Embryonic facial prominence (tissue), 1 donor: ENCODE data around the gene MARK3.

Experiments
- DNase-seq: peaks from one replicate; pipeline ENCODE4 v3.0.0-alpha.2; 2016; ENCODE audit errors: extremely low spot score

Gene MARK3

DNA sequence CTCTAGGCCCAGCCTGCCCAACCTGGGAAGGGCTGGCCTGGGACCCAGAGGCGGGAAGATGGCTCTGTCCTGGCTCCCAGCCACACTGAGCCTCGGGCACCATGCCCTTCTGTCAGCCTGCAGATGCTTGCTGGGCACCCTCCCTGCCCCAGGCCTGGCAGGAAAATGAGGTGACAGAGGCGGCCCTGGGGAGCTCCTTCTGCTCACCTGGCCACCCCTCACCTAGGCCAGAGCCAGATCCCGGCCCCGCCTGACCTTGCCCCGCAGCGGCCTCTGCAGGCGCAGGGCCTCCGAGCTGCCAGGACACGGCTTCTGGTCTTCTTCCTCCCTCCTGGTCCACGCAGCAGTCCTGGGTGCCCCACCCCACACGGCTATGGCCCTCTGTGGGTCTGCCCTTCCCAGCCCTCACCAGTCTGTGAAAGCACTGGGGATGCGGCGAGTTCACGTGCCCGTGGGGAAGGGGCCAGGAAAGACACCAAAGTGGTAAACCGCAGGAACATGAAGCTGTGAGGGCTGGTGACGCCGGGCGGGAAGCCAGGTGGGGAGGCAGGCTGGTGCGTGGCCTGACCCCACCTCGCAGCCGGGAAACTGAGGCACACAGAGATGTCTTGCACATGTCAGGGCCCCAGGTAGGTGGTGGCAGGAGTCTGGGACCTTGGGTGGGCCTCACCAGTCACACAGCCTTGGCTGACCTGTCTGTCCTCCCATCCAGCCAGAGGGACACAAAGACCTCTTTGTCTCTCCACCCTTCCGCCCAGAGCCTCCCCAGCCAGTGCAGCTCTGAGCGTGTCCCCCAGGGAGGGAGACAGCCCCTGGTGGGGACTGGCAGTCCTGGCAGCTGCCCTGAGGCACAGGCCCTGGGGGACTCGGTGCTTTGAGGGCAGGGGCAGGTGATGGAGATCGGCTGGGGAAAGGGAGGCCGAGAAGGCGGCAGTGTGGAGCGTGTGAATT, 164.4 kb downstream of the MARK3 start:
- DNase-seq, result no peak

GRCh38 chr14:103550451-103551337, 165.5 kb downstream of the MARK3 start:
- DNase-seq, result no peak

DNA sequence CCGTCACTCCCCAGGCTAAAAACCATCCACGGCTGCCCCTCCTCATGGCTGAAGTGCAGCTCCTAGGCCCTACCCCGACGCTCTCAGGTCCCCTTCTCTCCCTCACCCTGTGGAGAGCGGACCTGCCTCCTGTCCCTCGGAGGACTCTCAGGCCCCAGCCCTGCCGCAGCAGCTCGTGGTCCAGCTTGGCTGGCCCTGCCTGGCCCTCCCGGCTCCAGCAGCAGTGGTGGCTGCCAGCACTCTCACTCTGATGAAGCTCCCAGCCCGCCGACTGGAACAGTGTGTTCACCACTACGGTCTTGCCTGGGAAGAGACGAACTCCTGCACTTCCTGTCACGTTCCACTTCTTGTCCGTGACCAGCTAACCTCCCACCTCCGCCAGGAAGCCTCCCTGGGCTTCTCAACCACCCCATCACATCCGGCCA, 166.1 kb downstream of the MARK3 start:
- no peak for DNase-seq

DNA sequence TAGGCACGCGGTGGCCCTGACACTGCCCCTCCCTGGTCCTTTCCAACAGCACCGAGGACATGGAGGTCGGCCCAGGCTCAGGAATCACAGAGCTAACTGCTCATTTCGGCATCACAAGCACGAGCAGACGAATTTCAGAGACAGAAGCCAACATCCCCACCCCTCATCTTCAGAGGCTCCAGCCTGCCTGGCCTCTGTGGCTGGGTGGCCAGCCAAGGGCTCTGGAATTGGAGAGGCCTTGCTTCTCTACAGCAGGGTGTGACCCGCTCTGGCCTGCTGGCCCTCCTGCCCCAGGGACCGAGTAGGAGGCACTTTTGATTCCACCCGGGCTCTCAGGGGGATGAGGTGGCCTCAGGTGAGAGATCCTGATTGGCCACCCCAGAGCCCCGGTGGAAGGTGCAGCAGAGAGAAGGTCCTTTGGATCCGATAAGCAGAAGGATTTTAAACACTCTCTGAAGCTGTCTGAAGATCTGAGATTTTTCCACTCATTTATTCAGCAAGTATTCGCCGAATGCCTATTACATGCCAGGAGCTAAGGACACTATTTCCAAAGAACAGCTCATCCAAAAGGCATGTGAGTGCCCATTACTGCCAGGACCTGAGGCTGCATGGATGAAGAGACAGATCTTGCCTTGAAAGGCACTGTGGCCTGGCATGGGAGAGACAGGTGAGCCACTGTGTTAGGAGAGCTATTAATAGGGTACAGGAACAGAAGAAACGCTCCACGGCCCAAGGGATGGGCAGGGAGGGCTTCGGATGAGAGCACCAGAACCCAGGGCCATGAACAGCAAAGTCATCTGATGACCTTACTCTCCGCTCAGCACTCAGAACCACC, 167.0 kb downstream of the MARK3 start:
- no peak for DNase-seq

DNA sequence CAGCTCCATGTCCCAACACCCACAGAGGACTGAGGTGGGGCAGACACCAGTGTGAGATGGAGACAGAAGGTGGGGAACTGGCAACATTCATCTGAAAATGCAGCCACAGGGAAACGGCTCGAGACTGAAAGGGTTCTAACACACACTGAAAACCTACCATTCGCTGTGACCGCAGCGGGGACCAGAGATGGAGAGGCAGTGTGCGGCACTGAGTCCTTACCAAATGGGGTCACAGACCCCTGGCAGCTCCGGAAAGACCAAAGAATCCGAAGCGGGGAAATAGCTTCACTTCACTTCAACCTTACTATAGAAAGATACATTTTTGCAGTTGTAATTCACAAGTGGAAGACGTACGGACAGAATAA, 167.6 kb downstream of the MARK3 start:
- DNase-seq, result no peak
